ENCODE data around the gene JPT1. TPM values are rescaled to one million over a fixed set of nuclear protein-coding genes. Genes with fewer than 3 reads are reported as not detected.
"Not testable (repeated sequence)": the region's sequence is repeated elsewhere in the genome, so short reads cannot be mapped to it uniquely, and the experiment has no call there.

Gene JPT1
- total RNA-seq, 1 experiment from 2014 or later: 148 TPM

DNA sequence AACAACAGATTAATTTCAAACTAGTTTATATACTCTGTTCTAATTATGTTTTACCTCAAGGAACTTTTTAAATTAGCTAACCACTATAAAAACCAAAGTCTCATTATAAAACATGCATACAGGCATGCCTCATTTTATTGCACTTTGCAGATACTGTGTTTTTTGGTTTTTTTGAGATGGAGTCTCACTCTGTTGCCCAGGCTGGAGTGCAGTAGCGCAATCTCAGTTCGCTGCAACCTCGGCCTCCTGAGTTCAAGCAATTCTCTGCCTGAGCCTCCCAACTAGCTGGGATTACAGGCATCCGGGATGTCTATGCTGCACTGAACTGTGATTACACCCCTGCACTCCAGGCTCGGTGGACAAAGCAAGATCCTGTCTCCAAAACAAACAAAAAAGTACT is 8.8 kb upstream of the JPT1 start:
- in situ Hi-C loops (cut with HindIII; ENCODE audit: low pct_unique_long_range_greater_than_20kb, low sequenced_read_pairs): no loop called here
- DNase-seq (ENCODE audit: low read depth, low spot score): no peak

DNA sequence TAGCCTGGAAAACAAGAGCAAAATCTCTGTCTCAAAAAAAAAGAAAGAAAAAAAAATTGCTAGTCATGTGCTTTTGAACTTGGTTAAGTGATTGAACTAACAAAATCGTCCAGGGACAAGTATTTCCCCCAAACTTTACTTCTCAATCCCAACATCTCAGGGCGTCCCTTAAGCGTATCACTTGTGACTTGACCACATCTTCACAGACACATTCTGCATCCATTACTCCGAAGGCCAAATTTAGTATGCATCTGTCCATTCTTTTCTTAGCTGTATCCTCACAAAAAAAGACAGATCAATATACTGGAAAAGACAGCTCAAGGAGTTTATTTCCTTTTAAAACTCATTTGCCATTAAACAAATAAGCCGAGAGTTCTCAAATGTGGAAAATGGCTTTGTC is 5.9 kb upstream of the JPT1 start:
- no peak for DNase-seq (ENCODE audit: low read depth, low spot score)
- in situ Hi-C loops (cut with HindIII; ENCODE audit: low pct_unique_long_range_greater_than_20kb, low sequenced_read_pairs): no loop called here

DNA sequence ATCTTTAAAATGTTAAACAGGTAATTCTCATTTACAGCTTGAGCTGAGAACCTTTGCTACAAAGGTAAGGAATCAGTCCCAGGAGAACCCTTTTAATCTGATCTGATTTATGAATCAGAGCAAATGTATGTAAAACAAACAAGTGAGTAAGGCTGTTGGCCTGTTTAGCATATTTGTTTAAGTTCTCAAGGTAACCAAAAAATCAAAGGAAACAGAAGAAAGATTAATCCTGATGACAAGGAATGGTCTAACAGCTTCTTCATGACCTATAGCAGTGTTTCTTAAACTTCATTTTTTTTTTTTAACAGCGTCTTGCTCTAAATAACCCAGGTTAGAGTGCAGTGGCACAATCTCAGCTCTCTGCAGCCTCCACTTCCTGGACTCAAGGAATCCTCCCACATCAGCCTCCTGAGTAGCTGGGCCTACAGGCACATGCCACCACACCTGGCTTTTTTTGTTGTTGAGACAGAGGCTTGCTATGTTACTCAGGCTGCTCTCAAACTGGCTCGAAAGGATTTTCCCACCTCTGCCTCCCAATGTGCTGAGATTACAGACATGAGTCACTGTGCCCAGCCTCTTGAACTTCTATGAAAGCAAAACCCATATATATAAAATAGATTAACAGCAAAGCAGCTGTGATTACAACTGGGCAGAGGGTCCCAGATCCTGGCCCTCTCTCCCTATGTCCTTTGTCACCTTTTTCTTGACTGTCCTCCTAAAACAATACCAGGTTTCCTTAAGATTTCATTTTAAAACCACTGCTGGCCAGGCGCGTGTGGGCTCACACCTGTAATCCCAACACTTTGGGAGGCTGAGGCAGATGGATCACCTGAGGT is 5.1 kb upstream of the JPT1 start:
- no peak for DNase-seq (ENCODE audit: low read depth, low spot score)
- in situ Hi-C loops (cut with HindIII; ENCODE audit: low pct_unique_long_range_greater_than_20kb, low sequenced_read_pairs): no loop called here

DNA sequence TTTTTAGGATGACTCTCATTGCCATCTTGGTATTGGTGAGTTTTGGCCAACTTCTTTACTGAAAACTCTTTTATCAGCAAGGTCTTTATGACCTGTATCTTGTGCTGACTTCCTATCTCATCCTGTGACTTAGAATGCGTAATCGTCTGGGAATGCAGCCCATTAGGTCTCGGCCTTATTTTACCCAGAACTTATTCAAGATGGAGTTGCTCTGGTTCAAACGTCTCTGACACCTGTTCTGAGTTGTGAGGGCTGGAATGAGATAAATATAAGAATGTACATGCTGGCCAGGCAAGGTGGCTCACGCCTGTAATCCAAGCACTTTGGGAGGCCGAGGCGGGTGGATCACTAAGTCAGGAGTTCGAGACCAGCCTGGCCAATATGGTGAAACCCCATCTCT is 4.2 kb upstream of the JPT1 start:
- DNase-seq (ENCODE audit: low read depth, low spot score); in situ Hi-C loops (cut with HindIII; ENCODE audit: low pct_unique_long_range_greater_than_20kb, low sequenced_read_pairs): not testable (repeated sequence)

DNA sequence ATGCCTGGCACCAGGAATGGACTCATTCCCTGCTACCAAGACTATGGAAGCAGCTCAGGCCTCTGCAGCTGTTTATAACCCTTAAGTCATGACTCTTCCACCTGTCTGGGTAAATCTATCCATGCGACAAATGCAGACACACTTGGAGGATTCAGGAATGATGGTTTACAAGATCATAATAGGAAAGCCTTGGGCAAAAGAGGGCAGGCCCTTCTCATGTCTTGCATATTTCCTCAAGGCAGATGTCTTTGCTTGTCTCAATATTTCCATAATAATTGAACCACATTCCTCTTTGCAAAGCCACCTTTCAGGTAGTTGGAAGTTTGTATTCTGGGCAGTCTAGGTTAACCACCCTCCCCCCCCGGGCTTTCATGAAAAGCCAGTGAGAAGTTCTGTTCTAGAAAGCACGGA is 884 bp upstream of the JPT1 start:
- in situ Hi-C loops (cut with HindIII; ENCODE audit: low pct_unique_long_range_greater_than_20kb, low sequenced_read_pairs): no loop called here
- DNase-seq (ENCODE audit: low read depth, low spot score): no peak

DNA sequence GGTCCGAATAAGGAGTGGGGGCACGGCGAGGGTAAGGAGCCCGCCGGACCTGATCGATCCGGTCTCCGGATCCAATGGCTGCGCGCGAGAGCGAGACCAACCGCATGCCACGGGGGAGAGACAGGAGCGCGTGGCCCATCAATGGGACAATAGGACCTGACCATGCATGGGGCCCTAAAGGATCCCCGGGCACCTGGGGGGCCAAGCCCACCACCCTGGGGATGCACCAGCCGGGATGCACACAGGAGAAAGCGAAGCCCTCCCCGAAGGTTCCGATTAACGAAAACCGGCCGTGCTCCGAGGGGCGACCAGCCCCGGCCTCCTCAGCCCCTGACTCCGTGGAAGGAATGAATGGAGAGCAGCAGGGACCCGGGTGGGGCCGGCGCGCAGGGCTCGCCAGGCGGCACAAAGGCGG is 525 bp downstream of the JPT1 start:
- in situ Hi-C loops (cut with HindIII; ENCODE audit: low pct_unique_long_range_greater_than_20kb, low sequenced_read_pairs): no loop called here
- peak; percentile 28 for DNase-seq (ENCODE audit: low read depth, low spot score)

DNA sequence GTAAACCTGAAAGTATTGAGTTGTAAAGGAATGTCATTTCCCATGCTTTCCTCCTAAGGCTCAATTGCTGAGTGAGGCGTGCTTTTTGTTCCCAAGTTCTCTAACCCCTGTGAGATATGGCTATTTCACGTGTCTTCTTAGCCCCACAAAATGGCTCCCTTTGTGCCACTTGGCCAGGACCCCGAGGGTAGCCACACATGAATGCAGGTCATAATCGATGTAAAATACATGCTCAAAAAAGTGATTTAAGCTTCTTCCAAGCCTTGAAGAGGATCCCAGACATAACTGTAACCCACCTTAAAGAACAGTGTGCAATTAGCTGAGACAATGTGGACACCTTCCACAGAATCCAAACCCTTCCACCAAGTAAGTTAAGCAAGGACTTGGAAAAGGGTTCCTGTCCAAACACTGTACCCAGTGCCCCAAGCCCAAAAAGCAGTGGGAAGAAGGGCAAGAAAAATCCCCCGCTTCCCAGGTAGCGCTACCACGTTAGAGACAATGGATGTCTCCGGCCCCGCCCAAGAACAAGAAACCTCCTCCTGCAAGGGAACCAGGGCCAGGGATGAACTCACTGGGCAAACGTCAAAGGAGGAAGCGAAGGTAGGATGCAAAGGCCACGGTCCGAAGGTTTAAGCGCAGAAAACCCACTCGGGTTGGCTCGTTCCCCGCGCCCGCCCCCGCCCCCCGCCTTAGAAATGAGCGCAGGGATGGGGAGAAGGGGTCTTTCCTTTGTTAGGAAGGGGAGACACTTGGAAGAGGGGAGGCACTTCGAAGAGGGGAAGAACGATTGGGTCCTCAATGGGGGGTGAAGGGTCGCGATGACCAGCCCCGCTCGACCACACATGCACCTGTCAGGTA is 1.2 kb downstream of the JPT1 start:
- in situ Hi-C loops (cut with HindIII; ENCODE audit: low pct_unique_long_range_greater_than_20kb, low sequenced_read_pairs): no loop called here
- peak; percentile 45 for DNase-seq (ENCODE audit: low read depth, low spot score)

DNA sequence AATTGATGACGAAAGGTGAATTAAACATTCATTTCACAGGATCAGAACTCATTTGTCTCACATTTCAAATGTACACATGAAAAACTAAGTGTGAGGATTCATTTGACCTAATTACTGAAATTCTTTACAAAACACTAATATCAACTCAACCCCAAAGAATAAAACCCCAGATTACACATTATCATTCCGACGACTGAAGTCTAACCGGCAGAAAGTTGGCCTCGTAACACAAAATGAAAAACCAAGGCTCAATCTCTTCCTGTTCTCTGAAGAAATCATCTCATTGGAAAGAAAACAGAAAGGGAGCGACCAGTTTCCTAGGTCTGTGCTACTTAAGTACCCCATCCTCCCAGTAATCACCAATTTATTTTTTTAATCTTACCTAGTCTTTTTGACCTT is 1.8 kb downstream of the JPT1 start:
- DNase-seq (ENCODE audit: low read depth, low spot score): no peak
- in situ Hi-C loops (cut with HindIII; ENCODE audit: low pct_unique_long_range_greater_than_20kb, low sequenced_read_pairs): no loop called here

DNA sequence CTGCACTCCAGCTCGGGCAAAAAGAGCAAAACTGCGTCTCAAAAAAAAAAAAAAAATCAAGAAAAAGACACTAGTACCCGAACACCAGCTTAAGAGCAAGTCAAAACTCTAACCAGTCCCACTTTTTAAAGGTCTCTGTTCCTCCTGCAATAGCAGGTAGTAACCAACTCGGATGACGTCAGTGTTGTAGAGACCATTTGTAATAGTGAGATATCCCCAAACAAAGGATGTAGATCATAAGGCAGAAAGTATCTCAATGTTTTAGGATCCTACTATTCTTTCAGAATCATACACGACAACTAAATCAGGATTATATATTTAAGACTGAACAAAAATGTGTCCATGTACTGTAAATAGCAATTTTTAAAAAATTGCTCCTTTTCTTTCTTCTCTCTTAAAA is 2.4 kb downstream of the JPT1 start:
- in situ Hi-C loops (cut with HindIII; ENCODE audit: low pct_unique_long_range_greater_than_20kb, low sequenced_read_pairs): no loop called here
- no peak for DNase-seq (ENCODE audit: low read depth, low spot score)

DNA sequence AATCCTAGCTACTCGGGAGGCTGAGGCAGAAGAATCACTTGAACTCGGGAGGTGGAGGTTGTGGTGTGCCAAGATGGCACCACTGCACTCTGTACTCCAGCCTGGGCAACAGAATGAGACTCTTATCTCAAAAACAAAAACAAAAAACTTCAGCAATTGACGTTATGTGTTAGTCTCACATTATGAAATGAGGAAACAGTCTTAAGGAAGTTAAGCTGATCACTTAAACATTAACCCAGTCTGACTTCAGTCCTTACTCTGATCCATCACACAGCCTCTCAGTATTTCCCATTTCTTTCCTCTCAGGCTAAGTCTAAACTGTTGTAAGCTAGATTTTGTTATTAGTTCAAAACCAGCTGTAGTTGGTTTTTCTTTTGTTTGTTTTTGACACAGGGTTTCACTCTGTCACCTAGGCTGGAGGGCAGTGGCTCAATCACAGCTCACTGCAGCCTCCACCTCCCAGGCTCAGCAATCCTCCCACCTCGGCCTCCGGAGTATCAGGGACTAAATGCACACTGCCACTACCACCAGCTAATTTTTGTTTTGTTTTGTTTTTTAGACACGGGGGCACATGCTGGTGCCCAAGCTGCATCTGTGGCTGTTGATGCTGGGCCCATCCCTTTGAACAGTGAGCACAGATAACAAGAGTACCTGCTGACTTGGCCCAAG is 6.3 kb downstream of the JPT1 start:
- no peak for DNase-seq (ENCODE audit: low read depth, low spot score)
- in situ Hi-C loops (cut with HindIII; ENCODE audit: low pct_unique_long_range_greater_than_20kb, low sequenced_read_pairs): no loop called here

DNA sequence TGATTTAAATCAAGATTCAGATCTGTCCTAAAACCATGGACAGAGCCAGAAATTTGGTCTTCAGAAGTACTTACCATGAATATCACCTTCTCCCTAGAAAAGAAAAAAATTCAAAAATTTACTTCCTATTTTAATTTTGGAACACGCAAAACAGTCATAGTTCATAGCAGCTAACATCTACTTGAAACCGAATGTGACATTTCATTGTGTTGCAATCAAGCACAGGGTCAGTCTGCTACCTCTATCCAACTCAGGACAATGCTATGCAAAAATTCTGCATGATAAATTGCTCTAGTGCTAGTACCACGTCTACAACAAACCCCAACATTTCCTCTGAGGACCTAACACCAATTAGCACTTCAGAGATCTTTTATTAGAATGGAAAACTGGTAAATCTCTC is 7.7 kb downstream of the JPT1 start:
- no peak for DNase-seq (ENCODE audit: low read depth, low spot score)
- in situ Hi-C loops (cut with HindIII; ENCODE audit: low pct_unique_long_range_greater_than_20kb, low sequenced_read_pairs): no loop called here

DNA sequence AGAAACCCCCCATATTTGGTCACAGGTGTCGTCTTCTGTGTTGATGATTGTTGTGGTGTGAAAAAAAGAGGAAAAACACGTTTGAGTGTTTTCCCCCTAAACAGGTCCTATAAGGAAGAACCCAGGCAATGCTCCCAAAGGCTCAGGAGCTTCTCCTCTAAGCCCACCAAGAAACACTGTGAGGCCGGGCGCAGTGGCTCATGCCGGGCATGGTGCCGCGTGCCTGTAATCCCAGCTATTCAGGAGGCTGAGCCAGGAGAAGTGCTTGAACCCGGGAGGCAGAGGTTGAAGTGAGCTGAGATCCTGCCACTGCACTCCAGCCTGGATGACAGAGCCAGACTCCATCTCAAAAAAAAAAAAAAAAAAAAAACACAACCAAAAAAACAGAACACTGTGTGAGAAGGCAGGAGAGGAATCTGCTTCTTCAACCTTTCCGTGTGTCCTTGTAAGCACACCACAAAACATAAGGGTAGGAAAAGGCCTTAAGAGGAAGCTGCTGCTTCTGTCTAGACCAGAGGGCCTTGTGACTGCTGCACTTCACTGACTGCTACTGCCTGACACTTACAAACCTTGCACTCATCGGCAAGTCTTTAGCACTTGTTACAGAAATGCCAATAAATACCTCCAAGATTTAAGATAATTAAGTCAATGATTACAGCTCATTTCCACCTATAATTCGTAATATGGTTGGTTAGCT is 9.3 kb downstream of the JPT1 start:
- in situ Hi-C loops (cut with HindIII; ENCODE audit: low pct_unique_long_range_greater_than_20kb, low sequenced_read_pairs): no loop called here
- no peak for DNase-seq (ENCODE audit: low read depth, low spot score)

DNA sequence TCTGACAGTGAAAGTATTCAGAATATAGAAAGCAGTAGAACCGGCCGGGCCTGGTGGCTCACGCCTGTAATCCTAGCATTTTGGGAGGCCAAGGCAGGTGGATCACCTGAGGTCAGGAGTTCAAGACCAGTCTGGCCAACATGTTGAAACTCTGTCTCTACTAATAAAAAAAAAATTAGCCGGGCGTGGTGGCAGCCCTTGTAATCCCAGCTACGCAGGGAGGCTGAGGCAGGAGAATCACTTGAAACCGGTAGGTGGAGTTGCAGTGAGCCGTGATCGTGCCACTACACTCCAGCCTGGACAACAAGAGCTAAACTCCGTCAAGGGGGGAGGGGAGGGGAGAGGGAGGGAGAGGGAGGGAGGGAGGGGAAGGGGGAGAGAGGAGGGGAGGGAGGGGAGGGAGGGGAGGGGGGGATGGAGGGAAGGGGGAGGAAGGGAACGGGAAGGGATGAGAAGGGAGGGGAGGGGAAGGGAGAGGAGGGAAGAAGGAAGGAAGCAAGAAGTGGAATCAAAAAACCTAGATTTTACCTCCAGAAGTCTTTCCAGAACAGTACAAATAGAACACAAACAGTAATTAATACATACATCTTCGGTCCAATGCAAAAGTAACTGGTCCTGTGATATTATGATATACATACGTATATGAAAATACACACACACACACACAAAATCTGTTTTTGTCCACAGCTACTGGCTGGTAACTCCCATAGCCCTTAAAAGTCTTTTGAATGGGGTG is 11.9 kb downstream of the JPT1 start:
- DNase-seq (ENCODE audit: low read depth, low spot score): no peak
- in situ Hi-C loops (cut with HindIII; ENCODE audit: low pct_unique_long_range_greater_than_20kb, low sequenced_read_pairs): no loop called here

DNA sequence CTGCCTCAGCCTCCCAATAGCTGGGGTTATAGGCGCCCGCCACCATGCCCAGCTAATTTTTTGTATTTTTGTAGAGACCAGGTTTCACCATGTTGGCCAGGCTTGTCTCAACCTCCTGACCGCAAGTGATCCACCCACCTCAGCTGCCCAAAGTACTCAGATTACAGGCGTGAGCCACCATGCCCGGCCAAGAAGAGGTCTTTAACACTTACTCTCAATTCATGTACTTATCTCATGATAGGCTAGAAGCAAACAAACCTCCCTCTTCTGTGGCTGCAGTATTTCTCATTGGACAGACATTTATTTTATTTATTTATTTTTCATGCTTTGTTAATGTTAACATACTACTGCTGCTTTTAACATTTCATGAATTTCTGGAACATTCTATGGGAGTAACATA is 15.8 kb downstream of the JPT1 start:
- in situ Hi-C loops (cut with HindIII; ENCODE audit: low pct_unique_long_range_greater_than_20kb, low sequenced_read_pairs): no loop called here

DNA sequence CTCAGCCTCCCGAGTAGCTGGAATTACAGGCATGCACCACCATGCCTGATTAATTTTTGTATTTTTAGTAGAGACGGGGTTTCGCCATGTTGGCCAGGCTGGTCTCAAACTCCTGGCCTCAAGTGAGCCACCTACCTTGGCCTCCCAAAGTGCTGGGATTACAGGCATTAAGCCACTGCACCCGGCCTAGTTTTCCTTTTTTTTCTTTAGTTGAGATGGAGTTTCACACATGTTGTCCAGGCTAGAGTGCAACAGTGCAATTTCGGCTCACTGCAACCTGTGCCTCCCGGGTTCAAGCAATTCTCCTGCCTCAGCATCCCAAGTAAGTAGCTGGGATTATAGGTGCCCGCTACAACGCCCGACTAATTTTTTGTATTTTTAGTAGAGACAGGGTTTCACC is 16.6 kb downstream of the JPT1 start:
- in situ Hi-C loops (cut with HindIII; ENCODE audit: low pct_unique_long_range_greater_than_20kb, low sequenced_read_pairs); DNase-seq (ENCODE audit: low read depth, low spot score): not testable (repeated sequence)

More for the DNA sequence above, 15.8 kb downstream of the JPT1 start:
- no peak for DNase-seq (ENCODE audit: low read depth, low spot score)

DNA sequence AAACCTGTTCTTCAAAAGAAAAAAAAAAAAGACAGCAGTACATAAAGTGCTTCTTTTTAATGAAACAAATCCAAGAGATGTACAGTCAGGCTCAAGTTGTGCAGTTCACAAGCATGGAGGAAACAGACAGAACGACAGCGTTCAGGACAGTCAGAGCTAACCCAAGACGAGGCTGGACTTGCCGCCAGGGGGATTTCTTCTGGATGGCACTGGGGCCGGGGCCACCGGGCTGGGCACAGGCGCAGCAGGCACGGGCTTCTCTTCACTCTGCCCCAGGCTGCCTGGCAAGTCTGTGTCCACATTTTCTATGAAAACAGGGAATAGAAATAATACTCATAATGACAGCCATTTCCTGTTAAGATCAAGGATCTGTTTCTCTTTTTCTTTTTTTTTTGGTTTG is 18.4 kb downstream of the JPT1 start:
- DNase-seq (ENCODE audit: low read depth, low spot score): no peak
- in situ Hi-C loops (cut with HindIII; ENCODE audit: low pct_unique_long_range_greater_than_20kb, low sequenced_read_pairs): no loop called here

DNA sequence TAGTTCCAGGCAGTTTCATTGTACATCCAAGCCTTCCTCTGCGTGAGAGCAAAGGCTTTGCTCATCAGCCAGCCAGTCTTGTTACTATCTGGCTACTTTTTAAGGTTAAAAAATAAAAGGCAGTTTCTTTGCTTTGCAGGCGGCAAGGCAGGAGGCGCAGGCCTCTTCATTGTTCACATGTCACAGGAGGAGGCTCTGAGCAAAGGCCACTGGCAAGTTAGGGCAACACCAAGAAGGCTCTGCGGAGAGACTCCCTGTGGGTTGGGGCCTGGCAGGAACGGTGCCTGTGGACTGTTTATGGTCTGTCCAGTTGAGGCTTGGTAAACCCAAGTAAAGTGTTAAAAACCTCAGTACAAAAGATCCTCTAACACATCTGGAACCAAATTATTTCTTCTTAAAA is 18.9 kb downstream of the JPT1 start:
- in situ Hi-C loops (cut with HindIII; ENCODE audit: low pct_unique_long_range_greater_than_20kb, low sequenced_read_pairs): no loop called here
- DNase-seq (ENCODE audit: low read depth, low spot score): no peak

All from SK-MEL-5 (cell line).